ENCODE data around the gene FAM174B.
"Not testable (repeated sequence)": the region's sequence is repeated elsewhere in the genome, so short reads cannot be mapped to it uniquely, and the experiment has no call there.

Gene FAM174B

GRCh38 chr15:92617549-92618520, 37.7 kb downstream of the FAM174B start:
- no peak for DNase-seq (ENCODE audit: low spot score)

GRCh38 chr15:92616621-92617548, 38.7 kb downstream of the FAM174B start:
- DNase-seq (ENCODE audit: low spot score): no peak

GRCh38 chr15:92614791-92615785, 40.5 kb downstream of the FAM174B start:
- no peak for DNase-seq (ENCODE audit: low spot score)

GRCh38 chr15:92614301-92614700, 41.3 kb downstream of the FAM174B start:
- DNase-seq (ENCODE audit: low spot score): no peak

- DNase-seq (ENCODE audit: low spot score): no peak
Observed at GRCh38 chr15:92613841-92614240, 41.7 kb downstream of the FAM174B start.

- DNase-seq (ENCODE audit: low spot score): no peak
Observed at GRCh38 chr15:92612891-92613290, 42.7 kb downstream of the FAM174B start.

GRCh38 chr15:92611995-92612745, 43.4 kb downstream of the FAM174B start:
- peak; percentile 66 for DNase-seq (ENCODE audit: low spot score)

- DNase-seq (ENCODE audit: low spot score): no peak
Observed at GRCh38 chr15:92611150-92611549, 44.4 kb downstream of the FAM174B start.

- DNase-seq (ENCODE audit: low spot score): no peak
Observed at GRCh38 chr15:92610101-92610520, 45.5 kb downstream of the FAM174B start.

- DNase-seq (ENCODE audit: low spot score): no peak
Observed at GRCh38 chr15:92608866-92609700, 46.5 kb downstream of the FAM174B start.

- DNase-seq (ENCODE audit: low spot score): not testable (repeated sequence)
Observed at GRCh38 chr15:92606836-92607150, 48.8 kb downstream of the FAM174B start.

GRCh38 chr15:92606126-92606835, 49.3 kb downstream of the FAM174B start:
- DNase-seq (ENCODE audit: low spot score): no peak

- no peak for DNase-seq (ENCODE audit: low spot score)
Observed at GRCh38 chr15:92605225-92605944, 50.2 kb downstream of the FAM174B start.

GRCh38 chr15:92603743-92604470, 51.7 kb downstream of the FAM174B start:
- no peak for DNase-seq (ENCODE audit: low spot score)

- DNase-seq (ENCODE audit: low spot score): no peak
Observed at GRCh38 chr15:92603278-92603677, 52.3 kb downstream of the FAM174B start.

GRCh38 chr15:92602267-92602593, 53.3 kb downstream of the FAM174B start:
- DNase-seq (ENCODE audit: low spot score): no peak

GRCh38 chr15:92601592-92602266, 53.8 kb downstream of the FAM174B start:
- DNase-seq (ENCODE audit: low spot score): no peak
